Measurements from ENCODE around the gene APEH.

Gene APEH

GRCh38 chr3:49725906-49726681 is 51.9 kb downstream of the APEH start:
- H3K4me3 ChIP-seq (ENCODE audit: low read depth, low read length): no peak overlapping the region
- DNase-seq (ENCODE audit: low read depth): no peak
- TF ChIP-seq, protein P1, sequence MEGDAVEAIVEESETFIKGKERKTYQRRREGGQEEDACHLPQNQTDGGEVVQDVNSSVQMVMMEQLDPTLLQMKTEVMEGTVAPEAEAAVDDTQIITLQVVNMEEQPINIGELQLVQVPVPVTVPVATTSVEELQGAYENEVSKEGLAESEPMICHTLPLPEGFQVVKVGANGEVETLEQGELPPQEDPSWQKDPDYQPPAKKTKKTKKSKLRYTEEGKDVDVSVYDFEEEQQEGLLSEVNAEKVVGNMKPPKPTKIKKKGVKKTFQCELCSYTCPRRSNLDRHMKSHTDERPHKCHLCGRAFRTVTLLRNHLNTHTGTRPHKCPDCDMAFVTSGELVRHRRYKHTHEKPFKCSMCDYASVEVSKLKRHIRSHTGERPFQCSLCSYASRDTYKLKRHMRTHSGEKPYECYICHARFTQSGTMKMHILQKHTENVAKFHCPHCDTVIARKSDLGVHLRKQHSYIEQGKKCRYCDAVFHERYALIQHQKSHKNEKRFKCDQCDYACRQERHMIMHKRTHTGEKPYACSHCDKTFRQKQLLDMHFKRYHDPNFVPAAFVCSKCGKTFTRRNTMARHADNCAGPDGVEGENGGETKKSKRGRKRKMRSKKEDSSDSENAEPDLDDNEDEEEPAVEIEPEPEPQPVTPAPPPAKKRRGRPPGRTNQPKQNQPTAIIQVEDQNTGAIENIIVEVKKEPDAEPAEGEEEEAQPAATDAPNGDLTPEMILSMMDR (IDR thresholded peaks at IDR 0.05; ENCODE audit: insufficient read depth, low read depth, low read length, missing control alignments): no peak

DNA sequence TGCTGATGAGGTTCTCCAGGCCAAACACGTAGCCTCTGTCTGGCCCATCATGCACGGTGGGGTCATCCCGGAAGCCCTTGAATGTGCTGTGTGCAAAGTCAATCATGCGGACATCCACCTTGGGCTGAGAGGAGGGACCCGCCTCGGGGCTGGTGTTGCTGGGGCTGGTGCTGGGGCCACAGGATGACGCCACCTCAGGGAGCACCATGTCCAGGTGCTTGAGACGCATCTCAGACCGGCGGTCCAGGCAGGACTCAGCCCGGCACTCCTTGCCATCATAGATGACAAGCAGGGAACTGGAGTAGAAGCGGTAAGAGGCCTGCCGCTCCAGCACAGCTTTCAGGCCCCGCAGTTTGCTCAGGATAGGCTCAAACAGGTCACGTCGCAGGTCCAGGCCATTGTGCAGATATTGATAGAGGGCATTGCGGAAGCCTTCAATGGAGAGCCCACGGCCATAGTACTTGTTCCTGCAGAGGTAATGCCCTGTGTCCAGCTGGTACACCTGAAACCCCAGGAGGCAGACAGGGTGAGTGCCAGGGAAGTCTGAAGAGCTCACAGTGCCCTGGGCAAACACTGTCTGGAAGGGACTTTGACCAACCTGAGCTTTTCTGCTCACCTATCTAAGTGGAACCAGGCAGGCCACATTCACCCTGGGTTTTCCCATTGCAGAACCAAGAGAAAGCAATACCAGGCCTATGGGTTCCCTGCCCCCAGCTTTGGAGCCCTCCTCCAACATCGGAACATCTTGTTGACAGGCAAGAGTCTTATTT is 53.2 kb downstream of the APEH start:
- DNase-seq (ENCODE audit: low read depth): peak; percentile 49
- TF ChIP-seq, protein P1 (IDR thresholded peaks at IDR 0.05; ENCODE audit: insufficient read depth, low read depth, low read length, missing control alignments): no peak
- H3K4me3 ChIP-seq (ENCODE audit: low read depth, low read length): no peak overlapping the region

DNA sequence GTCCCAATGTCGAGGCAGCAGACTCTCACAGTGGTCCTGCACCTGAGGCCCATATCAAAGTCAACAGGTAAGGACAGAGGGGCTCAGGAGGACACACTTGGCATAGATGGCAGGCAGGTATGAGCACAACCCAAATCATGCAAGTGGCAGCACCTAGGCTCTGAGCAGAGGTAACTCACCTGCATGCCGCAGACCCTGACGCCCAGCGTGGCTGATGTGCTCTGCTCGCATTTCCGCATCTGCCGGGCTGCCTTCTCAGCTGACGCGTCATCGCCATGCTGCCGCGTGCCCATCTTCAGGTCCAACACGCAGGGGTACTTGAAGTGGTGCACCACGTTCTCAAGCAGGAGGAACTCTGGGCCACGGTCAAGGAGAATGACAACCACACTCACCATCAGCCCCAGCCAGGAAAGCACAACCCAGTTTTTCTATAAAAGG is 53.8 kb downstream of the APEH start:
- no peak for DNase-seq (ENCODE audit: low read depth)
- H3K4me3 ChIP-seq (ENCODE audit: low read depth, low read length): no peak overlapping the region
- TF ChIP-seq, protein P1 (IDR thresholded peaks at IDR 0.05; ENCODE audit: insufficient read depth, low read depth, low read length, missing control alignments): no peak

DNA sequence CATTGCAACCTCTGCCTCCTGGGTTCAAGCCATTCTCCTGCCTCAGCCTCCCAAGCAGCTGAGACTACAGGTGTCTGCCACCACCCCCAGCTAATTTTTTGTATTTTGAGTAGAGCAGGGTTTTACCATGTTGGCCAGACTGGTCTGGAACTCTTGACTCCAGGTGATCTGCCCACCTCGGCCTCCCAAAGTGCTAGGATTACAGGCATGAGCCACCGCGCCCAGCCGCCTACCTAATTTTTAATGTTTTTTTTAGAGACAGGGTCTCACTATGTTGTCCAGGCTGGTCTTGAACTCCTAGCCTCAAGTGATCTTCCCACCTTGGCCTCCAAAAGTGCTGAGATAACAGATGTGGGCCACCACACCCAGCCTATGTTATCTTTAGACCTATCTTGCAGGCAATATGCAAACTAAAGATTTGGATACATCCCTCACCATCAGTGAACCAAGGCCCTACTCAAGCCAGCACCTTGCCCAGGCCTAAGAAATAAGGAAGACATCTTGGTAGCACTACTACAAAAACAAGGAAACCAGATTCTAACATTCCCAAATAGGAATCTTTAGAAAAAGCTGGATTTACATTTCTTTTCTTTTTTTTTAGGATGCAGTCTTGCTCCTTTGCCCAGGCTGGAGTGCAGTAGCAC is 55.9 kb downstream of the APEH start:
- DNase-seq (ENCODE audit: low read depth): no peak
- H3K4me3 ChIP-seq (ENCODE audit: low read depth, low read length): no peak overlapping the region
- TF ChIP-seq, protein P1 (IDR thresholded peaks at IDR 0.05; ENCODE audit: insufficient read depth, low read depth, low read length, missing control alignments): no peak

- TF ChIP-seq, protein P1 (IDR thresholded peaks at IDR 0.05; ENCODE audit: insufficient read depth, low read depth, low read length, missing control alignments): no peak
- H3K4me3 ChIP-seq (ENCODE audit: low read depth, low read length): no peak overlapping the region
Observed at GRCh38 chr3:49732597-49732996, 58.4 kb downstream of the APEH start.

DNA sequence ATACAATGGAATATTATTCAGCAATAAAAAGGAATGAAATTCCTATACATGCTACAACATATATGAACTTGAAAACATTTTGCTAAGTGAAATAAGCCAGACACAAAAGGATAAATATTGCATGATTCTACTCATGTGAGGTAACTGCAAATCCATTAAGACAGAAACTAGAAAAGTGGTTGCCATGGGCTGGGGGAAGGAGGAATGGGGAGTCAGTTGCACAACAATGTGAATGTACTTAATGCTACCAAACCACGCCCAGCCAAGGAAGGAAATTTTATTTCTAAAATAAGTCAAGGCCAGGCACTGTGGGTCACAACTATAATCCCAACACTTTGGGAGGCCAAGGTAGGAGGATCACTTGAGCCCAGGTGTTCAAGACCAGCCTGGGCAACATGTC is 59.4 kb downstream of the APEH start:
- no peak for DNase-seq (ENCODE audit: low read depth)
- no peak overlapping the region for H3K4me3 ChIP-seq (ENCODE audit: low read depth, low read length)
- TF ChIP-seq, protein P1 (IDR thresholded peaks at IDR 0.05; ENCODE audit: insufficient read depth, low read depth, low read length, missing control alignments): no peak

More at GRCh38 chr3:49732597-49732996, 58.4 kb downstream of the APEH start:
- no peak for DNase-seq (ENCODE audit: low read depth)
